Measurements from ENCODE around the gene OR13C2.

- no peak for TF ChIP-seq CTCF (IDR thresholded peaks at IDR 0.05)
- TF ChIP-seq POLR2A (IDR thresholded peaks at IDR 0.05), result no peak
Measured at GRCh38 chr9:104580562-104580961, 24.9 kb downstream of the OR13C2 start.
